Memory B cell (primary cell): ENCODE results near the gene RYK.

Experiments
- ATAC-seq: fragments of 150-1000 bp; cut with Tn5 transposase; 2 replicates; pipeline ENCODE4 v1.10.0; 2021; ENCODE audit warnings: low read depth, mild to moderate bottlenecking, moderate library complexity
- DNase-seq, 2 donors: peaks; one replicate each; pipeline ENCODE4 v3.0.0; 2022; ENCODE audit warnings: low spot score in 2 of 2
- H3K27ac Mint-ChIP-seq: one replicate; pipeline ENCODE4 v1.8.0; 2022; ENCODE audit warnings: mild to moderate bottlenecking, moderate library complexity, mixed read lengths
- H3K27me3 Mint-ChIP-seq: one replicate; pipeline ENCODE4 v1.8.0; 2022; ENCODE audit warnings: mixed read lengths
- H3K36me3 Mint-ChIP-seq: one replicate; pipeline ENCODE4 v1.8.0; 2022; ENCODE audit warnings: mild to moderate bottlenecking, mixed read lengths
- H3K4me1 Mint-ChIP-seq: one replicate; pipeline ENCODE4 v1.8.0; 2022; ENCODE audit warnings: mixed read lengths
- H3K4me3 Mint-ChIP-seq: one replicate; pipeline ENCODE4 v1.8.0; 2022; ENCODE audit warnings: mild to moderate bottlenecking, moderate library complexity, mixed read lengths
- H3K9me3 Mint-ChIP-seq: one replicate; pipeline ENCODE4 v1.8.0; 2022; ENCODE audit warnings: mixed read lengths

Gene RYK

DNA sequence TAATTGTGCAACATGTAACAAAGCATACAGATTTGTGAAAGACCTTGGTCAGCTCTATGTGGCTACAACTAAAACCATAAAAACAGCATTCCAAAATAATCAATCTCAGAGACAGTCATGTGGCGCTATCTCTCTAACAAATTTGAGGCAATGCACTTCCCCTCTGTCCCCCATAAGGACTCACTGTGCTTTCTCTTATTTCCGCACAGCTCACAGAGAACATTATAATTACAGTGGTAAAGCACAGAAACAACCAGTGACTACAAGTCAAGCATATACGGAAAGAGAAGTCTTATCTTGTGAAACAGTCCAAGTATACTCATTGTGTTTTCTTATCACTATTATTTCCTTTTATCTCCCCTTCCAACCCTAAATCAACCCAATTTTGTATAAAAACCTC is 64.3 kb downstream of the RYK start:
- Mint-ChIP-seq H3K36me3 (peaks cover 20% of the 10 kb centered on the region), H3K9me3 (no peaks in the 10 kb centered on the region), H3K4me1 (no peaks in the 10 kb centered on the region), H3K4me3 (no peak overlapping the region), H3K27me3 (no peaks in the 10 kb centered on the region), H3K27ac (no peak overlapping the region)
- ATAC-seq (no peak), DNase-seq (no peak)

- Mint-ChIP-seq H3K9me3 (no peaks in the 10 kb centered on the region), H3K4me3 (no peak overlapping the region), H3K27me3 (no peaks in the 10 kb centered on the region), H3K36me3 (peaks cover 15% of the 10 kb centered on the region), H3K27ac (no peak overlapping the region), H3K4me1 (no peaks in the 10 kb centered on the region)
- DNase-seq (no peak), ATAC-seq (no peak)
Observed at GRCh38 chr3:134180761-134181160, 69.9 kb downstream of the RYK start.

- ATAC-seq (no peak), DNase-seq (no peak)
- Mint-ChIP-seq H3K36me3 (peaks cover 21% of the 10 kb centered on the region), H3K9me3 (no peaks in the 10 kb centered on the region), H3K4me1 (no peaks in the 10 kb centered on the region), H3K4me3 (no peak overlapping the region), H3K27me3 (no peaks in the 10 kb centered on the region), H3K27ac (no peak overlapping the region)
Observed at GRCh38 chr3:134179508-134179907, 71.2 kb downstream of the RYK start.

DNA sequence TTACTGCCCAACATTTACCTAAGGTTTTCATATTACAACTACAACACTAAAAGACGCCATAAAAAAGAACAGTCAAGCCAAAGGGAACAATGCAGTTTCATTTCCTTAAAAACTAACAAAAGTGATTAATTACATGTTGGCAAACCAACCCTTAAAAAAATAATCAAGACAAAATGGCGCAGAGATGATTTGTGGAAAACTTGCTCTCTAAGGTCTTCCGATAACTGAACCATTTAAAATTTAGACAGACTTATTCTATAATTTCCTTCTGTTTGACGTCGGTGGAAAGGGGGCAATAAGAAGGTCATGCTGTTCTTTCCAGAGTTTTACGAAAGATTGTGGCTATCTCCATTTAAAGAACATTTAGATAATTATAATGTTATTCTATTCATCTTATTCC is 87.6 kb downstream of the RYK start:
- Mint-ChIP-seq H3K27ac (peak overlapping the region; percentile 37), H3K36me3 (peaks cover 37% of the 10 kb centered on the region), H3K4me1 (peaks cover 2% of the 10 kb centered on the region), H3K9me3 (no peaks in the 10 kb centered on the region), H3K4me3 (no peak overlapping the region), H3K27me3 (no peaks in the 10 kb centered on the region)
- DNase-seq: no peak
- ATAC-seq: no peak

GRCh38 chr3:134161898-134162615 is 88.6 kb downstream of the RYK start:
- Mint-ChIP-seq H3K27ac (no peak overlapping the region), H3K27me3 (no peaks in the 10 kb centered on the region), H3K4me3 (no peak overlapping the region), H3K9me3 (no peaks in the 10 kb centered on the region), H3K36me3 (peaks cover 37% of the 10 kb centered on the region), H3K4me1 (peaks cover 2% of the 10 kb centered on the region)
- DNase-seq: no peak
- no peak for ATAC-seq

DNA sequence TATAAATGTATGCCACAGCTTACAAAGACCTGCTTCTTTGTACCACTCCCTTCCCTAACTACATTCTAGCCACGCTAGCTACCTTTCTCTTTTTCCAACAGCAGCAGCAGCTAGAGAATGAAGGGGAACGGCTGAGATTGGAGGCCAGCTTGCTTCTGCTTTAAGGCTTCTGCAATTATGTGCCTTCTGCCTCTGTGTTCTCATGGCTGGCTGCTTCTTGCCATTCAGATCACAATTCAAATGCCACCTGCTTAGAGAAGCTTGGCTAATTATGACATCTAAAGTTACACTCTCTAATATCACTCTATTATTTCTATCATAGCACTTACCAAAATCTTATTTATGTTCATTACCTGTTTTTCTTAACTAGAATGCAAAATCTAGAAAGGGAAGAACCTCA is 95.2 kb downstream of the RYK start:
- Mint-ChIP-seq H3K9me3 (no peaks in the 10 kb centered on the region), H3K4me3 (no peak overlapping the region), H3K27me3 (no peaks in the 10 kb centered on the region), H3K36me3 (peaks cover 38% of the 10 kb centered on the region), H3K4me1 (no peaks in the 10 kb centered on the region), H3K27ac (no peak overlapping the region)
- DNase-seq: no peak
- ATAC-seq: no peak

- Mint-ChIP-seq H3K27me3 (no peaks in the 10 kb centered on the region), H3K36me3 (peaks cover 38% of the 10 kb centered on the region), H3K4me1 (peaks cover 2% of the 10 kb centered on the region), H3K4me3 (no peak overlapping the region), H3K9me3 (no peaks in the 10 kb centered on the region), H3K27ac (peak overlapping the region; percentile 10)
- DNase-seq (no peak), ATAC-seq (no peak)
Observed at GRCh38 chr3:134153761-134154160, 96.9 kb downstream of the RYK start.

- DNase-seq: no peak
- no peak overlapping the region for H3K27ac Mint-ChIP-seq
- H3K4me3 Mint-ChIP-seq: no peak overlapping the region
- peaks cover 3% of the 10 kb centered on the region for H3K4me1 Mint-ChIP-seq
- no peaks in the 10 kb centered on the region for H3K9me3 Mint-ChIP-seq
- H3K27me3 Mint-ChIP-seq: no peaks in the 10 kb centered on the region
- peaks cover 26% of the 10 kb centered on the region for H3K36me3 Mint-ChIP-seq
- ATAC-seq: no peak
Observed at GRCh38 chr3:134150476-134150875, 100.2 kb downstream of the RYK start.

- no peak for ATAC-seq
- no peak for DNase-seq
- no peaks in the 10 kb centered on the region for H3K9me3 Mint-ChIP-seq
- H3K4me3 Mint-ChIP-seq: no peak overlapping the region
- H3K36me3 Mint-ChIP-seq: peaks cover 15% of the 10 kb centered on the region
- H3K27me3 Mint-ChIP-seq: no peaks in the 10 kb centered on the region
- H3K27ac Mint-ChIP-seq: no peak overlapping the region
- H3K4me1 Mint-ChIP-seq: peaks cover 14% of the 10 kb centered on the region
Observed at GRCh38 chr3:134149286-134149685, 101.4 kb downstream of the RYK start.

- Mint-ChIP-seq H3K9me3 (no peaks in the 10 kb centered on the region), H3K36me3 (peaks cover 11% of the 10 kb centered on the region), H3K4me1 (peaks cover 14% of the 10 kb centered on the region), H3K27ac (no peak overlapping the region), H3K4me3 (no peak overlapping the region), H3K27me3 (no peaks in the 10 kb centered on the region)
- no peak for DNase-seq
- no peak for ATAC-seq
Observed at GRCh38 chr3:134148534-134148933, 102.1 kb downstream of the RYK start.

DNA sequence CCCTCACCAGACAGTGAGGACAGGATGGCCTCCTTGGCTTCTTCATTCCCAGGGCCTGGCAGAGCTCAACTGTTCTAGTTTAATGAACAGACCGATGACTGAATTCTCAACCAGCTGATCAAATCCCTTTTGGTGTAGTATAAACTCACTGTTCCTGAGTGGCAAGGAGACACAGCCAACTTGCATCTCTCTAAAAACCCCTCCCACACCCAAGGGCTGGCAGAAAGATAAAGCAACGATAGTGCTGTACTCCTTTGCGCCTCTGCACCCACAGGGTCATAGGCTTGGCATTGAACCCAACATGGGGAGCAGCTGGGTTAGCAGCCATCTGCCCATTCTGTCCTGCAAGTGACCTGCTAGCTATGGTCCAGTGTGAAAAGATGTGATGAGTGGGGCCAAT is 103.2 kb downstream of the RYK start:
- DNase-seq: no peak
- Mint-ChIP-seq H3K4me1 (peaks cover 14% of the 10 kb centered on the region), H3K27me3 (no peaks in the 10 kb centered on the region), H3K36me3 (peaks cover 7% of the 10 kb centered on the region), H3K27ac (no peak overlapping the region), H3K4me3 (no peak overlapping the region), H3K9me3 (no peaks in the 10 kb centered on the region)
- ATAC-seq: no peak

- DNase-seq: no peak
- H3K27ac Mint-ChIP-seq: no peak overlapping the region
- no peak overlapping the region for H3K4me3 Mint-ChIP-seq
- peaks cover 14% of the 10 kb centered on the region for H3K4me1 Mint-ChIP-seq
- H3K36me3 Mint-ChIP-seq: peaks cover 6% of the 10 kb centered on the region
- no peaks in the 10 kb centered on the region for H3K27me3 Mint-ChIP-seq
- no peak for ATAC-seq
- H3K9me3 Mint-ChIP-seq: peaks cover 1% of the 10 kb centered on the region
Observed at GRCh38 chr3:134146666-134147065, 104.0 kb downstream of the RYK start.

DNA sequence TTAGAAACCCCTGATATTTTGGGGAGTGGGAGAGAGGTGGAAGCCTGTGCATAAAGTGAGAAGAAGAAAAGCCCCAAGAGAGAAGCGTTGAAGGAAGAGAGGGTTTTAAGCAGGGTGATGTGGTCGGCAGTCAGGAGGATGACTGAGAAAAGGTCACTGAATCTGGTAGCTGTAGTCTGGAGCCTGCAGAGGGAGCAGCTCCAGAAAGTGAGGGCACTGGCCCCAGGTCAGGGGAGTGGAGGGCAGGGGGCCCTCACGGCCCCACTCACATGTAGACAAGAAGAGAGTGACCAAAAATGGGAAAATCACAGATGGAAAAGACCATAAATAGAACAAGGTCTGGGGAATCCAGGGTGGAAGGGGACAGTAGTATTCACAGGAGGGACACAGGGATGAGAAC is 105.5 kb downstream of the RYK start:
- H3K27me3 Mint-ChIP-seq: no peaks in the 10 kb centered on the region
- no peak for ATAC-seq
- no peak for DNase-seq
- H3K4me3 Mint-ChIP-seq: no peak overlapping the region
- H3K27ac Mint-ChIP-seq: peak overlapping the region; percentile 1
- H3K9me3 Mint-ChIP-seq: peaks cover 6% of the 10 kb centered on the region
- peaks cover 17% of the 10 kb centered on the region for H3K36me3 Mint-ChIP-seq
- H3K4me1 Mint-ChIP-seq: peaks cover 14% of the 10 kb centered on the region

- no peaks in the 10 kb centered on the region for H3K27me3 Mint-ChIP-seq
- no peak for DNase-seq
- peaks cover 14% of the 10 kb centered on the region for H3K4me1 Mint-ChIP-seq
- peaks cover 6% of the 10 kb centered on the region for H3K9me3 Mint-ChIP-seq
- H3K36me3 Mint-ChIP-seq: peaks cover 19% of the 10 kb centered on the region
- peak overlapping the region; percentile 1 for H3K27ac Mint-ChIP-seq
- no peak for ATAC-seq
- no peak overlapping the region for H3K4me3 Mint-ChIP-seq
Observed at GRCh38 chr3:134144694-134145093, 106.0 kb downstream of the RYK start.

GRCh38 chr3:134143828-134144401 is 106.7 kb downstream of the RYK start:
- no peak for ATAC-seq
- H3K4me1 Mint-ChIP-seq: peaks cover 12% of the 10 kb centered on the region
- H3K36me3 Mint-ChIP-seq: peaks cover 18% of the 10 kb centered on the region
- no peaks in the 10 kb centered on the region for H3K27me3 Mint-ChIP-seq
- H3K4me3 Mint-ChIP-seq: no peak overlapping the region
- peaks cover 6% of the 10 kb centered on the region for H3K9me3 Mint-ChIP-seq
- DNase-seq: no peak
- no peak overlapping the region for H3K27ac Mint-ChIP-seq
